GM18505 (cell line): ENCODE measurements around the gene PRODH2.
"Not testable (repeated sequence)": the region's sequence is repeated elsewhere in the genome, so short reads cannot be mapped to it uniquely, and the experiment has no call there.

ENCODE experiments used
- ATAC-seq: cut with Tn5 transposase; IDR thresholded peaks from one replicate; pipeline ENCODE4 v1.9.1; 2021; ENCODE audit not compliant: unreplicated experiment
- POLR2A ChIP-seq: IDR thresholded peaks from 4 replicates; pipeline ENCODE4 v1.6.1; 2011; ENCODE audit warnings: borderline replicate concordance; ENCODE audit not compliant: insufficient read depth, insufficient read length; ENCODE audit errors: extremely low read depth

Gene PRODH2

GRCh38 chr19:35796645-35797542 lies 15.8 kb downstream of the PRODH2 start:
- no peak for ATAC-seq
- TF ChIP-seq POLR2A: no peak

DNA sequence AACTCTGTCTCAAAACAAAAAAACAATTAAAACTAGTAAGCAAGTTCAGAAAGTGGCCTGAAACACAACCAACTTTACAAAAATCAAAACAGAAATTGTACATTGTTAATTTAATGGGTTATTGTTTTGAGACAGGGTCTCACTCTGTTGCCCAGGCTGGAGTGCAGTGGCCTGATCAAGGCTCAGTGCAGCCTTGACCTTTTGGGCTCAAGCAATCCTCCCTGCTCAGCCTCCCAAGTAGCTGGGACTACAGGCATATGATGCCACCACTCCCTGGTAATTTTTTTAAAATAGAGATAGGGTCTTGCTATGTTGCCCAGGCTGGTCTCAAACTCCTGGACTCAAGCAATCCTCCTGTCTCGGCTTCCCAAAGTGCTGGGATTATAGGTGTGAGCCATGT lies 17.1 kb downstream of the PRODH2 start:
- ATAC-seq: not testable (repeated sequence)

DNA sequence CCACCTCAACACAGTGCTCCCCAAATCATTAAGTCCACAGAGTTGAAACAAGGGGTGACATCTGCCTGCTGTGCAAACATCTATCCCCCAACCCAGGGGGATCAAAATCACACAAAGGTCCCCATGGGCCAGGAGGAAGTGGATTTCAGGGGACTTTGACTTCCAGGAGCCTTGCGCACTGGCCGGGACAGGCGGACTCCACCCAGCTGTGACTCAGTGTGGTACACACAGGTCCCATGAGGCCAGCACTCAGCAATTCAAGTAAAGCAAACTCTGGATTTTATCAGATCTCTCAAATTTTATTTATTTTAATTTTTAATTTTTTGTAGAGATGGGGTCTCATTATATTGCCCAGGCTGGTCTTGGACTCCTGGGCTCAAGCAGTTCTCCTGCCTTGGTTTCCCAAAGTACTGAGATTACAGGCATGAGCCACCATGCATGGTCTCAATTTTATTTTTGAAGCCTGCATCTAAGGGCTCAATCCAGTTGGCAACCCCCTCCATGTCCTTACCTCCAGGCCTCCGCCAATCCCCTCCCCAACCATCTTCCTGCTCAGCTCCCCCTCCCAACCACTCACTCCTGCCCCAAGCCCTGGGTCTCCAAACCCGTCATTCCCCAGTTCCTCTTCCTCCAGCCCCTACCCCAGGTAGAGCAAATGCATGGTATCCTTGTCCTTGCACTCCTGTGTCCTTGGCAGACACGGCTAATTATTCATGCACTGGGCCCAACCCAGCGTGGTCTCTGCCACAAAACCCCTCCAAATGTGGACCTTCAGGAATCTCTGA lies 19.1 kb downstream of the PRODH2 start:
- no peak for TF ChIP-seq POLR2A
- ATAC-seq: no peak

DNA sequence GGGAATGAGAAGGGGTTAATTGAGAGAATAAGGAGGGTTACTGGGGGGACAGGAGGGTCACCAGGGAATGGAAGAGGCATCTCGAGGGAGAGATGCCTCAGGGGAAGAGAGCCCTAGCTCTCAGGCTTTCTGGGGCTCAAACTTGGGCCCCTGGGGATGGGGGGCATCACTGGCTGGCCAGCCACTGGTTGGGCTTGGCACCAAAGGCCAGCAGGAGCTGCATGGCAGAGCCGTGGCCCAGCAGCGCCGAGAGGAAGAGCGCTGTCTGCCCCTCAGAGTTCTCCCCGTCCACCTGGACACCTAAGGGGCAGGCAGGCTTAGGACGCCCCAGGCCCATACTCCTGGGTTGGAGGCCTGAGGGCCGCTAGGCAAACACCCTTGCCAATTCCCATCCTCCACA lies 19.8 kb downstream of the PRODH2 start:
- no peak for ATAC-seq
- TF ChIP-seq POLR2A: no peak

DNA sequence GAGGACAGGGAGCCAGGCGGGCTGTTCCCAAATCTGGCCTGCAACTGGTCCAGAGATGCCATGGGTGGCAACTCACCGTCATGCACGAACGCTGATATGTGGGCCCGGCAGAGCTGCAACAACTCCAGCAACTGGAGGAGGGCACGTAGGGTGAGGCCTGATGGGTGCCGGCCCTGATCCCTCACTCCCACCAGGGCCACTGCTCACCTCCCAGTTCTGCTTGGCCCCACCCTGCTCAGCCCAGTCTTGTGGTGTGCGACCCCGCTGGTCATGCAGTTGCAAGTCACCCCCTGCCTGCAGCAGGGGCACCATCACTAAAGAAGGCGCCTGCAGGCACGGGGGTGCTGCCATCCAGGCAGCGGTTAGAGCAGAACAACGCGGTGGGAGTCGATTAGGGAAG lies 20.3 kb downstream of the PRODH2 start:
- no peak for TF ChIP-seq POLR2A

GRCh38 chr19:35791814-35792279 lies 20.8 kb downstream of the PRODH2 start:
- no peak for ATAC-seq
- no peak for TF ChIP-seq POLR2A

More for the DNA sequence above, 20.3 kb downstream of the PRODH2 start:
- ATAC-seq: no peak

GRCh38 chr19:35790981-35791813 lies 21.4 kb downstream of the PRODH2 start:
- no peak for TF ChIP-seq POLR2A
- ATAC-seq: no peak

- ATAC-seq: no peak
- TF ChIP-seq POLR2A: no peak
Measured at GRCh38 chr19:35789978-35790944, 22.4 kb downstream of the PRODH2 start.

DNA sequence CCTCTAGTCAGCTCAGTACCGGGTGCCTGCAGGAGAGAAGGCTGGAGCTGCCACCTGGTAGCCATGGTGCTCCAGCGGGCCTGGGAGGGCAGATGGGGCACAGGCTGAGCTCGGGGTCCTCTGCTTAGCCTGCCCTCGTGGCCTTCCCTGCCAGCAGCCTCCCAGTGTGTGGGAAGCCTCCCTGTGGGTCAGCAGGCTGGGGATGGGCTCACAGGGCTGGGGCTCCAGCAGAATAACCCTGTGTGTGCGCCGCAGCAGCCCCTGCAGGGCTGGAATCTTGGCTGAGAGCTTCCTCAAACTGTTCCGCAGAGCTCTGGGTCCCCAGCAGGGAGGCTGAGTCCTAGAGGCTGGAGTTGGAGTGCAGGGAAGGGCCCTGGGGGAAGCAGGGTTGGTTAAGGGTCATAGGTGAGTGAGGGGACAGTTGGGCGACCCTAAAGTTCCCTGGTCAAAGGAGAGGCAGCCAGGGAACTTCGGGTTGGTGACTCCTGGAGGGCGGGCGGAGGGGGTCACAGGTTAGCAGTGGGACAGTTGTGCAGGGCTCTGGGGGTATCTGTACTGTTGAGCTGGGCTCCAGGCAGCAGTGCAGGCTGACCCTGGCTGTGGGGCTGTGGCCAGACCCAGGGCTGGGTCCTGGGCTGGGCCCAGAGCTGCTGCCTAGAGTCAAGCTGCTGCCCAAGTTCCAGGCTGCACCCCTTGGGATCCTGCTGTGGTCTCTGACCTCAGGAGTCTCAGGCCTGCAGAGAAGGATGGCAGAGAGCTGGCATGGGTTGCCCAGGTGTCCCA lies 23.3 kb downstream of the PRODH2 start:
- no peak for ATAC-seq
- no peak for TF ChIP-seq POLR2A

- TF ChIP-seq POLR2A: no peak
- ATAC-seq: no peak
Measured at GRCh38 chr19:35788205-35788960, 24.3 kb downstream of the PRODH2 start.

DNA sequence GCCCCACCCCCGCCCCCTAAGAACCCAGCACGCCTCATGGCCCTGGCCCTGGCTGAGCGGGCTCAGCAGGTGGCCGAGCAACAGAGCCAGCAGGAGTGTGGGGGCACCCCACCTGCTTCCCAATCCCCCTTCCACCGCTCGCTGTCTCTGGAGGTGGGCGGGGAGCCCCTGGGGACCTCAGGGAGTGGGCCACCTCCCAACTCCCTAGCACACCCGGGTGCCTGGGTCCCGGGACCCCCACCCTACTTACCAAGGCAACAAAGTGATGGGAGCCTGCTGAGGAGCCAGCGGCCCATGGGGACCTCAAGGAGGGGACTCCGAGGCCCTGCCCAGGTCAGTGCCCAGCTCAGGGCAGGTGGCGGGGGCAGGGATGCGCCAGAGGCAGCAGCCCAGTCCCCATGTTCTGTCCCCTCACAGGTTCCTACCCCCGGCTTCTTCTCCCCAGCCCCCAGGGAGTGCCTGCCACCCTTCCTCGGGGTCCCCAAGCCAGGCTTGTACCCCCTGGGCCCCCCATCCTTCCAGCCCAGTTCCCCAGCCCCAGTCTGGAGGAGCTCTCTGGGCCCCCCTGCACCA lies 25.3 kb downstream of the PRODH2 start:
- TF ChIP-seq POLR2A: no peak
- no peak for ATAC-seq
